Hematopoietic multipotent progenitor cell treated with erythropoietin and hydrocortisone succinate and interleukin-3 and kit ligand, for 8 days (in vitro differentiated cells): ENCODE measurements around the gene TRIM66.

Experiments
- DNase-seq: peaks from one replicate; pipeline ENCODE4 v3.0.0-alpha.2; 2015

TRIM66 gene

DNA sequence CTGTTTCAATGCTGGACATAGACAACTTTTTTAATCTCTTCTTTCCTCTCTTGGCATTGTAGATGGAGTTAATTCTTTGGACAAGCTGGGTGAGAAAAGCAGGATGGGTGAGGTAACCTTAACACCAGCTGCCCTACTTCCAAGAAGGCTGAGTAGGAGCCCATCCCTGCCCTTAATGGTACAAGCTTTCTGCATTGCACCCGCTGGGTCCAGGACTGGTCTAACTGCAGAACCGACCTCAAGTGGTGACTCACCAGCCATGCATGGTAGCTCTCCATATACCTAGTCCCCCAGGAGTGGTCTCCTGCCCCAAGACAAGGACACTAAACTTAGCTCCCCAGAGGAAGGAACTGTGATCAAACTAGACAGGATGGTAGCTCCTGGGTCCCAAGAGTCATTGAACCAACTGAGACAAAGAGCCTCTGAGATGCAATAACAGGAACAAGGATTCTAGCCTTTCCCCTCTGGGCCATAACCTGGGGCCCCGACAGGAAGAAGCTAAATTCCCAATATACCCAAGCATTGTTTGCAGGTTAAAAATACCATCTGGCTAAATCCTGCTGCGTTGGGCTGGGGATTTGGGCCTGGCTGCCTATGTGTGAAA, 32.3 kb upstream of the TRIM66 start:
- DNase-seq, result no peak

- no peak for DNase-seq
Observed at GRCh38 chr11:8713760-8714454, 31.4 kb upstream of the TRIM66 start.

DNA sequence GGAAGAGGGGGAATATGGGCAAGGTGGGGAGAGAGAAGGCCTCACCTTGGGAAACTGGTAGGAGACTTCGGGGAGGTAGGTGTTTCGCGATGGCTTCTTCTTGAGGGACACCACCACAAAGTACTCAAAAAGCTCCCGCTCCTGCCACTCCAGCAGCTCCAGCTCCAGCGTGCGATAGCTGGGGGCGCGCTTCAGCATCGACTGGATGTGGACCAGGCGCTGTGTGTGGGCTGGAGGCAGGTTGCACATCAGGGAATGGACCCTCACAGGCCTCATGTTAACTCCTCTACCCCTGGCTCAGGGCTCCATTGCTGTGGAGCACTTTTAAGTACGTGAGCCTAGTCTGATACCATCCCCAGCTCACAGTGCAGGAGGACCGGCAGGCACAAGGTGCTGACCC, 30.0 kb upstream of the TRIM66 start:
- DNase-seq, result no peak

- DNase-seq, result no peak
Observed at GRCh38 chr11:8711895-8712442, 29.5 kb upstream of the TRIM66 start.

- no peak for DNase-seq
Observed at GRCh38 chr11:8709777-8710176, 27.3 kb upstream of the TRIM66 start.

DNA sequence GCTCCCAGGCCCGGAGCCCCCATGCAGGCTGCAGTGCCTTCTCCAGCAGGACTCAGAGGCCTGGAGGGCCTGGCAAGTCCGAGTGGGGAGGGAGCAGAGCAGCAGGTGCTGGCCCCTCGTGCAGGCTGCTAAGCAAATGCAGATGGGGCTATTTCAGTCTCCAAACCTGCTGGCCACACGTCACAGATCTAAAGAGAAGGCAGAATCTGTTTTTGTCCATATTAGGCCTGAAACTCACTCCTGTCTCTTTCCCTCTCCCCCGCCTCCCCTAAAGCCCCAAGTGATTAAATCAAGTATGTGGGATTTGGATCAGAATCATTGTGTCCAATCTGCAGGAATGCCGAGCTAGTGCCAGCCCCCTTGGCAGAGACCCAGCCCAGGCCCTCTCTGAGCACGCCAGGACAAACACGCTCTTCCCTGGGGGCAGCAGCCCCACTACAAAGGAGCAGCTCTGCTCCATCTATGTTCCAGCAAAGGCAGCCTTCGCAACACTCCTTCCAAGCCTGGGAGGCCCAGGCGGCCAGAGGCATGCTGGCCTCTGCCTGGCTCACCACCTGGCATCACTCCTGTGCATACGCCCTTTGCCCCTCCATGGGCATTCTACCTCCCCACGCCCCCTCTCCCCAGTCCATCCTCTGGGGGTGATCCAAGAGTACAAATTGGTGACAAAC, 26.7 kb upstream of the TRIM66 start:
- DNase-seq, result no peak

DNA sequence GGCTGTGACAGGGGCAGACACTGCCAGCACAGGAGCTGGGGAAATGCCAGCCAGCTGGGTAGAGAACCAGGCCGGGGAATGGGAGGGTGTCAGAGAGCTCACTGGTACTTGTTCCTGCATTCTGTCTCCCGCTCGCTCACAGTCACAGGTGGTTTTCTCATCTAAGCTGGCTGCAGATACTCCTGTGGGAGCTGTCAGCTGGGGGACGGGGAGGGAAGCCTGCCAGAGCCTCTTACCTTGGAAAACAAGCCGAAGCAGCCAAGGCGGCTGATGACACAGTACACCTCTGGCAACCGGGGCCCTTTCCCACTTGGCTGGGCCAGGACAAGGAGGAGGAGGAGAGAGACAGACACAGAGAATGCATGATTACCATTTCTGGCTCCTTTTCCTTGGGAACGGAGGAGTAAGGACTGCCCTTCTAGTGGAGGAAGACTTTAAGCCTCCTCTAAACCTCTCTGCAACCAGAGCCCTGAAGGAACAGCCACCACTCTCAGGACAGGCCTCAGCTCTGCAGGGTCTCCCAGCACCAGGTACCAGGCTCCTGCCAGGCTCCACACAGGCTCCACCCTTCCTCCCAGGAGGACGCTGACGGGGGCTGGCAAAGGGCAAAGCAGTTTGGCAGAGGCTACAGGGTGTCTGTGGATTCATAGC, 25.2 kb upstream of the TRIM66 start:
- DNase-seq, result no peak

GRCh38 chr11:8706673-8707432, 24.4 kb upstream of the TRIM66 start:
- DNase-seq, result no peak

DNA sequence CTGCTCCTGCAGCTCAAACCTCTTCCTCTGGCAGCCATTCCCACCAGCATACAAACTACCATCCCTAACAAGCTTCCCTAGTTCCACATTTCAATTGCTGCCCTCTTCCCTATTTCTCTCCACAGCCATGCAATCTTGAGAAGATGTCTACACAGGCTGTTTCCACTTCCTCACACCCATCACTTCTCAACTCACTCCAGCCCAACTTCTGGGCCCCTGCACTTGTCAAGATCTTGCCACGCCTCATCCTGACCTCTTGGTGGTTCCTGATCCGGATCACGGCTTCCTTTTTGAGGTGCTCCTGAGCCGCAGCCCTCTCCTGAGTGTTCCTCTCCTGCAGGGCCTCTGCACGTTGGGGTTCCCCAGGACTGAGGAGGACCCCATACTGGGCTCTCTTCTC, 22.7 kb upstream of the TRIM66 start:
- DNase-seq, result no peak

- no peak for DNase-seq
Observed at GRCh38 chr11:8704136-8704535, 21.7 kb upstream of the TRIM66 start.

DNA sequence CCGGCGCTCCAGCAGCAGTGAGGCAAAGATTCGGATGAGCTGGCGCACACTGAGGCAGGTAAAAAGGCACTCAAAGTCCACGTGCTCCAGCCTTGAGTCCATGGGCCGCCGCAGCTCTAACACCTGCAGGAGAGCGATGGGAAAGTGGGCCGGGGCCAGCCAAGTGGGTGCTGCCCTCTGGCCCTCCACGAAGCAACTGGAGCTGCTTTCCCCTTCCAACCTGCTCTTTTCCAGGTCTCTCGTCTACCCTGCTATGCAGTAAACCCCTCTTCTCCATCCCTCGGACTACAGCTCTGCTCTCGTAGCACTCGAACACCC, 20.1 kb upstream of the TRIM66 start:
- no peak for DNase-seq

DNA sequence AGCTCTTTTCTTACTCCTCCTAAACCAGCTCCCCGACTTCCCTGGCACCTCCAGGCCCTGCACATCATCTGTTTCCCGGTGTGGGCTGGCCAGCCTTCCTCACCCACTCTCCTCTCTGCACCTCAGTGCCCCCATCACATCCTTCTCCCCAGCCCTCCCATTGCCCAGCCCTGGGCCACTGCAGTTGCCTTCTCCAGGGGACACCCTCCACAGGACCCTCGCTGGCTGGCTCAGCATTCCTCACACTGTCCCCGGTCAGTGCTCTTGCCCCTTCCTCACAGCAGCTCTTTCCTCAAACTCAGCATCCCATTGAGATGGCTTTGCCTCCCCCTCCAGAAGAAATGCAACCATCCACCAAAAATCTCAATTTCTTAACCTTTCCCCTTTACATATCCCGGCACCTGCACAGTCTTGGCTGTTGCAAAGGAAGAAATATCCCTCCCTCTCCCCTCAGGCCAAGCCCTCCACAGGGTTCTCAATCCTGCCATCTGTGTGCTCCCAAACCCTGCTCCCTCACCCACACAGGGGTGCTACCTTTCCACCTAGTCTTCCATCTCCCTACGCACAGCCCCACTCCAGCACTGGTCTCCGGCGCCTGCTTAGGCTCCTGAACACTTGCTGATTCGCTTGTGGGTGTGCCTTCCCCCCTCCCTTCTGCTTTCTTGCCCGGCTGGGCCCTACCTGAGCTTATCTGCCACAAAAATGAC, 19.6 kb upstream of the TRIM66 start:
- no peak for DNase-seq

DNA sequence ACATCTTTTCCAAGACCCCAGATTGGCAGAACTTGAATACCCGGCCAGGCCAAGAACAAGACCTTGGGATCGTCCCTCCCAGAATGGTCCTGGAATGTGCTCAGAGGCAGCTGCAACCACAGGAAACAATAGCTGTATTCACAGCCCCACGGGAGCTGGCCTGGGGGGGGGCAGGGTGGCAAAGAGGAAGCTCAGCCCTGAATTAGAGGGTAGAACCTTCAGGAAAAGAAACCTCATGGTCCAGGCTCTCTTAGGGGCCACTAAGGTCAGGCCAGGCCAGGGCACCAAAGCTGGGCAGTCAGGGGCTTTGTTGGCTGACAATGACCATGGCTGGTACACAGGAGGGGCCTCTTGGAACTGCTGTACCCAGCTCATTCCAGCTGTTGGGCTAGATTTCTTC, 17.4 kb upstream of the TRIM66 start:
- no peak for DNase-seq

DNA sequence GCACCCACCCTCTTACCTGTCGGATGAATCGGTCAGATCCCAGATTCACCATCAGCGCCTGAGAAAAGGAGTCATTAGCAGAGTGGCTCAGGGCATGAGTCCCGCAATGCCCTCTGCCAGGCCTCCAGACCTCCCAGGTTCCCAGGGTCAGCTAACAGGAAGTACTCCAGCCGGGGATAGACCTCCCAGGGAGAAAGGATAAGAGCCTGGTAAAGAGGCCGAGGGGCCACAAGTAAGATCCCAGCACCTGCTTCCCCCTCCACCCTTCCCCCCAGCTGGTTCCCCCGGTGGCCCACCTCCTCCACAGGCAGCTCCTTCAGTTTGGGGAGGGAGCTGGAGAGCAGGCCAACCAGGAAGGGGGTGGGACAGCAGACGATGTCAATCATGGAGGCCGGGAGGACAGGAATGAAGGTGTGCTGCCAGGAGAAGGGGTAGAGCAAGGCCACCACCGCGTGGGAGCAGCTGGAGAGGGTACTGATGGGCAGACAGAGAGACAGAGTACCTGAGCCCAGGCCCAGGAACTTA, 16.5 kb upstream of the TRIM66 start:
- no peak for DNase-seq

DNA sequence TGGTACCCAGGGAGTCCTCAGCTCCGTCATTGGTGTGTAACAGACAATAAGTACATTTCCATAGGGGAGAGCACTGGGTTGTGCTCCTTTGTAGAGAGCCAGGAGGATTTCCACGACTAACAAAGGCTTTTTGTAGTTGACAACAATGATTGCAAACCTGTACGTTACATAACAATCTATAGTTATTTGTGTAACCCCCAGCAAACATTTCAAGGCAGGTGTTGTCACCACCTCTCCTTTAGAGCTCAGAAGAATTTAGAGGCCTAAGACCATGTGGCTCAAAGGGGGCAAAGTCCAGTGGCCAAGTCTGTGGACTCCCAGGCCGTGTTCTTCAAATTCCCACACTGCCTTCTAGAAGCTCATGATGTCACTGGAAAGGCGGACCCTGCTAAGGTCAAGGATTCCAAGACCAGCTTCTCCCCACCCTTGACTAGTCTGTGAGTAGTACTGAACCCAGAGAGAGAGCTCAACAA, 15.9 kb upstream of the TRIM66 start:
- no peak for DNase-seq

GRCh38 chr11:8697054-8697453, 14.6 kb upstream of the TRIM66 start:
- no peak for DNase-seq

DNA sequence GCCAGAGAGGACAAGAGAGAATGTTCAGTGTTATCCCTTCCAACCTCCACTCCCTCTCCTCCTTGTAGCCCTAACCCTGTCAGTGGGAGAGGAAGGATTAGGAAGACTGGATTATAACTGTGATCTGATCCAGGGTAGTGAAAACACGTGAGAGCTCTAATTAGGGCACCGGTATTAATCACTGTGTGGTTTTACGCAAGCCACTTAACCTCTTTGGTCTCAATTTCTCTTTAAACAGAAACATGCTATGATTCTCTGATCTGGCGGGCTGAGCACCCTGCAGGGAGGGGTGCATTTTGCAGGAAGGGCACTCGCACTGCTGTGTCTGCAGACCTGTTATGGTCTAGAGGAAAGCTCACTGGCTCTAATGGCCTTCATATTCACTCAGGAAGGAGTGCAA, 11.7 kb upstream of the TRIM66 start:
- DNase-seq, result no peak

GRCh38 chr11:8693555-8693954, 11.1 kb upstream of the TRIM66 start:
- DNase-seq, result no peak

DNA sequence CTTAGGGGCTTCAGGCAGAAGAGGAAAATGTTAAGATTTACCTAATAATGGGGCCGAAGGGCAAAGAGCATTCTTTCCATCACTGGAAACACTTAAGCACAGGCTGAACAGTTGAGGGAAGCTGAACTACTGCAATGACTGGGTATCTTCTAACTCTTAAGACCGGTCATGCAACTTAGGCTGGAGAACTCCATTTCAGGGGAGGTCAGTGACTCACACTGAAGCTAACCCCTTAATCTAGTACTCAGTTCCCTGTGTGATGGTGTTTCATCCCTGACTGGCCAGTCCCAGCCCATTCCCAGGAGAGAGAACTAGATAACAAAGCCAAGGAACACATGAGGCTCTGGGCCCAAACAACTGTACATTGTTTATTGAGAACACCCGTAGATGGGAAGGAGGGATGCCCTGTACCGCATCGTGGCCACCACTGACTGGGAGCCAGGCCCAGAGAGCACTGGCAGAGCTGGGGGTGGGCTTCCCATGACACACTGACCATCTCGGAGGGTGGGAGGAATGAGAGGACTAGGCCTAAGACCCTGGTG, 10.6 kb upstream of the TRIM66 start:
- DNase-seq, result no peak

GRCh38 chr11:8692417-8692816, 10.0 kb upstream of the TRIM66 start:
- DNase-seq, result no peak

- DNase-seq, result no peak
Observed at GRCh38 chr11:8691601-8692000, 9.1 kb upstream of the TRIM66 start.
